Loucy (cell line): ENCODE results near the gene PGR.
"Not testable (repeated sequence)": the region's sequence is repeated elsewhere in the genome, so short reads cannot be mapped to it uniquely, and the experiment has no call there.

Source experiments
- H2AFZ ChIP-seq: fragments of 200-600 bp; sonication (generic); 2 replicates; pipeline ENCODE4 v1.6.0; 2016; ENCODE audit warnings: antibody characterized with exemption, mild to moderate bottlenecking, low read length, moderate library complexity
- H3F3A ChIP-seq: fragments of 200-600 bp; 2 replicates; pipeline ENCODE4 v1.6.0; 2016; ENCODE audit warnings: antibody characterized with exemption, low read depth, mild to moderate bottlenecking
- H3K27me3 ChIP-seq: fragments of 200-600 bp; sonication (generic); 2 replicates; pipeline ENCODE4 v1.6.1; 2014; ENCODE audit warnings: low read length, mild to moderate bottlenecking; ENCODE audit not compliant: insufficient read depth, poor library complexity, severe bottlenecking
- H3K36me3 ChIP-seq: fragments of 200-600 bp; sonication (generic); 2 replicates; pipeline ENCODE4 v1.6.1; 2016; ENCODE audit warnings: low read length; ENCODE audit not compliant: insufficient read depth
- H3K4me1 ChIP-seq: fragments of 200-600 bp; sonication (generic); 2 replicates; pipeline ENCODE4 v1.5.1; 2014; ENCODE audit warnings: low read length, mild to moderate bottlenecking; ENCODE audit not compliant: insufficient read depth, poor library complexity, severe bottlenecking
- H3K4me2 ChIP-seq: fragments of 200-600 bp; sonication (generic); 2 replicates; pipeline ENCODE4 v1.6.0; 2014; ENCODE audit warnings: antibody characterized with exemption, low read length, low read depth, mild to moderate bottlenecking; ENCODE audit not compliant: poor library complexity, severe bottlenecking
- H3K4me3 ChIP-seq: fragments of 200-600 bp; sonication (generic); 2 replicates; pipeline ENCODE4 v1.5.1; 2014; ENCODE audit warnings: low read length, mild to moderate bottlenecking, mixed read lengths; ENCODE audit not compliant: poor library complexity, severe bottlenecking
- H3K79me2 ChIP-seq: fragments of 200-600 bp; sonication (generic); 2 replicates; pipeline ENCODE4 v1.6.1; 2014; ENCODE audit warnings: low read length; ENCODE audit not compliant: insufficient read depth
- H3K9ac ChIP-seq: fragments of 200-600 bp; sonication (generic); 2 replicates; pipeline ENCODE4 v1.6.0; 2014; ENCODE audit warnings: mild to moderate bottlenecking, low read depth, low read length, moderate library complexity; ENCODE audit not compliant: poor library complexity, severe bottlenecking
- H3K9me2 ChIP-seq: fragments of 200-600 bp; sonication (generic); replicated peaks from 2 replicates; pipeline ENCODE4 v1.6.1; 2016; ENCODE audit warnings: low read depth, low read length, mixed read lengths
- H3K9me3 ChIP-seq: fragments of 200-600 bp; sonication (generic); 2 replicates; pipeline ENCODE4 v1.6.1; 2014; ENCODE audit warnings: mild to moderate bottlenecking, antibody characterized with exemption, low read length, low read depth; ENCODE audit not compliant: insufficient read depth
- H4K20me1 ChIP-seq: fragments of 200-600 bp; sonication (generic); 2 replicates; pipeline ENCODE4 v1.6.0; 2014; ENCODE audit warnings: antibody characterized with exemption, low read length, mild to moderate bottlenecking; ENCODE audit not compliant: insufficient read depth, poor library complexity, severe bottlenecking
- CTCF ChIP-seq: fragments of 200-600 bp; sonication (generic); conservative IDR thresholded peaks from 2 replicates; pipeline ENCODE4 v1.5.1; 2014; ENCODE audit warnings: mild to moderate bottlenecking, antibody characterized with exemption, low read length
- EZH2phosphoT487 ChIP-seq: fragments of 200-600 bp; IDR thresholded peaks from 2 replicates; pipeline ENCODE4 v1.6.1; 2018; ENCODE audit warnings: antibody characterized with exemption, mild to moderate bottlenecking, moderate library complexity, borderline replicate concordance

PGR gene

DNA sequence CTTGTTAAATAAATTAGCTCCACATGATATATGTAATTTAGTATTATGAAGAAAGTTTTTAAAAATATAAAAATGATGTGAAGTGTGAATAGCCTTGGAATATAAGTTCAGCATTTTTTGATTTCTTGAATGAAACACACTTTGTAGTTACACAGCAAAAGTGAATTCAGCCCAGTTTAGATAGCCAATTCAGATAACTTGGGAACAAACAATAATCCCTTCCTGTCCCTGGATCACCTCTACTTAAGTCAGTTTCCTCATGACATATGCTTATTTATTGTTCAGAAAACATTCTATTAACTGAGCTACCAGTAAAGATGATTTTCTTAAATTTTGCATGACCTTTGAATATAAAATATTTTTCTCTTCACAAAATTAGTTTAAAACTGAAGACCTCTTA is 107.4 kb downstream of the PGR start:
- no peak for TF ChIP-seq CTCF
- TF ChIP-seq EZH2phosphoT487, result no peak
- Histone ChIP-seq H3K9me3 (no peaks in the 10 kb centered on the region), H2AFZ (no peak overlapping the region)

DNA sequence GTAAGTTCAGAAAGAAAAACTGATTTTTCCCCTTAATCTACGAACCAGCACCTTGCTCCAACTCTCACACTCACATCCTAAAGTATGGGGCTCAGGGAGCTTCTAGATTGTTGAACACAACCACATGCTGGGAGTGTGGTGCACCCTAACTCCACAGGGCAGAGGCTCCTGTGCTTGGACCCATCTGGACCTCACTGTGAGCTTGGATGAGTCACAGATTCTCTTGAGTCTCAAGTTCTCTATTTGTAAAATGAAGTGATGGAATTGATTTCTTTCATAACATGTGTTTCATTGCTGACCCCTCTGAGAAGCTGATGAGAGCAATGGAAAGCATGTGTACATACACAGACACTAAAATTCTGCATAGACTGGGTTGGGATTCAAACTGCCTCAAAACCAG is 109.7 kb downstream of the PGR start:
- Histone ChIP-seq H3K9ac (no peak overlapping the region), H3K36me3 (no peaks in the 10 kb centered on the region), H2AFZ (no peak overlapping the region), H3K27me3 (no peaks in the 10 kb centered on the region), H3F3A (no peaks in the 10 kb centered on the region), H3K79me2 (no peaks in the 10 kb centered on the region), H3K4me1 (no peaks in the 10 kb centered on the region), H3K4me2 (no peak overlapping the region), H3K9me2 (no peaks in the 10 kb centered on the region), H3K4me3 (no peak overlapping the region), H4K20me1 (no peaks in the 10 kb centered on the region), H3K9me3 (no peaks in the 10 kb centered on the region)
- TF ChIP-seq CTCF (no peak), EZH2phosphoT487 (no peak)

More for the DNA sequence above, 107.4 kb downstream of the PGR start:
- H3K9ac ChIP-seq, result no peak overlapping the region
- H3K4me2 ChIP-seq, result no peak overlapping the region
- no peak overlapping the region for H3K4me3 ChIP-seq
- H3K4me1 ChIP-seq, result no peaks in the 10 kb centered on the region
- H4K20me1 ChIP-seq, result no peaks in the 10 kb centered on the region
- H3F3A ChIP-seq, result no peaks in the 10 kb centered on the region
- no peaks in the 10 kb centered on the region for H3K27me3 ChIP-seq
- no peaks in the 10 kb centered on the region for H3K79me2 ChIP-seq
- no peaks in the 10 kb centered on the region for H3K36me3 ChIP-seq
- H3K9me2 ChIP-seq, result no peaks in the 10 kb centered on the region

GRCh38 chr11:101014600-101015285 is 114.9 kb downstream of the PGR start:
- Histone ChIP-seq H2AFZ (no peak overlapping the region), H3K79me2 (no peaks in the 10 kb centered on the region), H4K20me1 (no peaks in the 10 kb centered on the region), H3K4me1 (no peaks in the 10 kb centered on the region), H3K9me3 (no peaks in the 10 kb centered on the region), H3K36me3 (no peaks in the 10 kb centered on the region), H3K27me3 (no peaks in the 10 kb centered on the region), H3K9ac (no peak overlapping the region), H3K4me2 (no peak overlapping the region), H3K4me3 (no peak overlapping the region), H3F3A (no peaks in the 10 kb centered on the region), H3K9me2 (no peaks in the 10 kb centered on the region)
- TF ChIP-seq CTCF (no peak), EZH2phosphoT487 (no peak)

- H3F3A ChIP-seq, H3K4me2 ChIP-seq, H3K79me2 ChIP-seq, H3K9me2 ChIP-seq, H3K4me3 ChIP-seq, H3K36me3 ChIP-seq, H2AFZ ChIP-seq, H4K20me1 ChIP-seq, H3K4me1 ChIP-seq, H3K27me3 ChIP-seq, H3K9me3 ChIP-seq, H3K9ac ChIP-seq: not testable (repeated sequence)
Measured at GRCh38 chr11:101013702-101014101, 115.9 kb downstream of the PGR start.
